Common myeloid progenitor, CD34-positive (primary cell): ENCODE results near the gene HLA-DRB1.
"Not testable (repeated sequence)": the region's sequence is repeated elsewhere in the genome, so short reads cannot be mapped to it uniquely, and the experiment has no call there.

Experiments used
- CTCF ChIA-PET: fragments of 350-600 bp; sonication (Branson Sonifier 250); formaldehyde crosslinking; loops from one replicate; lab custom pipeline; 2021; ENCODE audit warnings: antibody characterized with exemption; lab: Charles Lee
- POLR2A ChIA-PET: fragments of 350-600 bp; sonication (Branson Sonifier 250); formaldehyde crosslinking; loops from one replicate; lab custom pipeline; 2021; ENCODE audit warnings: antibody characterized with exemption; lab: Charles Lee
- DNase-seq, 3 donors: peaks; one replicate each; pipeline versions ENCODE4 v3.0.0 to v3.0.0-alpha.2; 2013
- H3K27ac ChIP-seq, 2 experiments: 1 replicate in 1 of 2; 2 replicates in 1 of 2; pipeline ENCODE4 v1.7.0; 2013; ENCODE audit warnings: inconsistent platforms in 2 of 2, low read length in 2 of 2, mild to moderate bottlenecking in 2 of 2, low read depth in 1 of 2, moderate library complexity in 1 of 2; ENCODE audit not compliant: severe bottlenecking in 2 of 2, insufficient read depth in 1 of 2, poor library complexity in 1 of 2
- H3K27me3 ChIP-seq, 5 experiments: replicated peaks in 2 of 5; 1 replicate in 3 of 5; 2 replicates in 2 of 5; pipeline versions ENCODE4 v1.6.1 to v1.7.0; 2013; ENCODE audit warnings: low read length in 4 of 5, mild to moderate bottlenecking in 2 of 5, moderate library complexity in 2 of 5, inconsistent platforms in 1 of 5; ENCODE audit not compliant: insufficient read depth in 5 of 5, control insufficient read depth in 4 of 5
- H3K36me3 ChIP-seq, 4 experiments: 1 replicate in 2 of 4; 2 replicates in 2 of 4; pipeline versions ENCODE4 v1.6.1 to v1.7.0; 2013; ENCODE audit warnings: low read length in 3 of 4, control low read depth in 1 of 4, mild to moderate bottlenecking in 1 of 4; ENCODE audit not compliant: control insufficient read depth in 4 of 4, insufficient read depth in 4 of 4
- H3K4me1 ChIP-seq, 4 experiments: 1 replicate in 3 of 4; 2 replicates in 1 of 4; pipeline versions ENCODE4 v1.6.1 to v1.7.1; 2013; ENCODE audit warnings: low read length in 3 of 4, mild to moderate bottlenecking in 3 of 4, control low read depth in 1 of 4, inconsistent platforms in 1 of 4, moderate library complexity in 1 of 4; ENCODE audit not compliant: control insufficient read depth in 4 of 4, insufficient read depth in 4 of 4; ENCODE audit errors: control extremely low read depth in 1 of 4
- H3K4me3 ChIP-seq, 7 experiments: 1 replicate in 4 of 7; 2 replicates in 3 of 7; pipeline versions ENCODE4 v1.5.1 to v1.7.0; 2013; ENCODE audit warnings: mild to moderate bottlenecking in 7 of 7, low read length in 6 of 7, moderate library complexity in 6 of 7, inconsistent platforms in 2 of 7, low read depth in 2 of 7, control low read depth in 1 of 7; ENCODE audit not compliant: insufficient read depth in 4 of 7, control insufficient read depth in 1 of 7; ENCODE audit errors: extremely low read depth in 1 of 7
- H3K9me3 ChIP-seq, 5 experiments: 1 replicate in 4 of 5; 2 replicates in 1 of 5; pipeline versions ENCODE4 v1.6.1 to v1.7.1; 2013; ENCODE audit warnings: low read length in 4 of 5, mild to moderate bottlenecking in 2 of 5, inconsistent platforms in 1 of 5, low read depth in 1 of 5, moderate library complexity in 1 of 5; ENCODE audit not compliant: control insufficient read depth in 4 of 5, insufficient read depth in 2 of 5; ENCODE audit errors: control extremely low read depth in 1 of 5
- WGBS: methylation state at CpG from one replicate; pipeline ENCODE4 v1.1.5; 2013; ENCODE audit not compliant: insufficient coverage; 5-methylcytosine and 5-hydroxymethylcytosine counted together

Gene HLA-DRB1

DNA sequence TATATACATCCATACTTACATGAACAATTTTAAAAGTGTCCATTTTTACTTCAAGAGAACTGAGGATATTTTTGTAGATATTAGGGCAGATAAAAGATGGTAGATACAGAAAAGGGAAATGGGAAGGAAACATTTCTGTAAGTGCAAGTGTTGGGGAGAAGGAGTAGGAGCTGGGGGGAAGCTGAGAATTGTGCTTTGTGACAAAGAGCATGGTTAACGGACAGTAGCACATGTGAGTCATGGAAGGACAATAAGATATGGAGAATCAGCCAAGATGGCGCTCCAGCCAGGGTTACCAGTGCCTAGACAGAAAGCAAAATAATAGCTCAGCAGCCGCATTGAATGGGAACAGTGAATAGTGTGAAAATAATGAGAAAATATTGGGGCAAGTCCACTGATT is 12.7 kb upstream of the HLA-DRB1 start:
- 50% methylated on average over 2 of the region's 3 CpGs for WGBS
- ChIA-PET CTCF (interaction anchor here (1.0 to 1.1 kb wide), 3 partner anchors 9 to 13 kb away, joined by 3 to 4 read pairs (median 3); no protein-coding TSS in a partner anchor), POLR2A (no interaction called here)
- no peaks in the 10 kb centered on the region for H3K9me3 ChIP-seq
- no peaks in the 10 kb centered on the region for H3K27me3 ChIP-seq
- H3K4me1 ChIP-seq: peaks cover 0 to 15% (median 14%) of the 10 kb centered on the region in 4 experiments
- no peak for DNase-seq
- no peak overlapping the region for H3K27ac ChIP-seq
- H3K4me3 ChIP-seq: no peak overlapping the region
- H3K36me3 ChIP-seq: no peaks in the 10 kb centered on the region

GRCh38 chr6:32597024-32597423 is 7.4 kb upstream of the HLA-DRB1 start:
- no peaks in the 10 kb centered on the region for H3K36me3 ChIP-seq
- no peak overlapping the region for H3K27ac ChIP-seq
- CTCF ChIA-PET: no interaction called here
- H3K4me3 ChIP-seq: no peak overlapping the region
- peaks cover 0 to 8% (median 3%) of the 10 kb centered on the region in 4 experiments for H3K4me1 ChIP-seq
- H3K27me3 ChIP-seq: no peaks in the 10 kb centered on the region
- no peak for DNase-seq
- no peaks in the 10 kb centered on the region for H3K9me3 ChIP-seq
- POLR2A ChIA-PET: no interaction called here

DNA sequence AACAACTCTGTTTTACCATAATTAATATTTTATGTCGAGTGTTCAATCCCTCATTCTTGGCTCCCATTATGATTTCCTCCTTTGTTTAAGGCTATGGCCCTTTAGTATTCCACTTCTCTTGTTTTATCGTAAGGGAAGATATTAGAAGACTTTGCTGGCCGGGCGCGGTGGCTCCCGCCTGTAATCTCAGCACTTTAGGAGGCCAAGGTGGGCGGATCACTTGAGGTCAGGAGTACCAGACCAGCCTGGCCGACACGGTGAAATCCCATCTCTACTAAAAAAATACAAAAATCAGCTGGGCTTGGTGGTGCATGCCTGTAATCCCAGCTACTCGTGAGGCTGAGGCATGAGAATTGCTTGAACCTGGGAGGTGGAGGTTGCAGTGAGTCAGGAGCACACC is 1.1 kb upstream of the HLA-DRB1 start:
- H3K9me3 ChIP-seq, H3K36me3 ChIP-seq, H3K27me3 ChIP-seq, DNase-seq, H3K4me3 ChIP-seq, CTCF ChIA-PET, POLR2A ChIA-PET, H3K27ac ChIP-seq: not testable (repeated sequence)
- peaks cover 0 to 26% (median 7%) of the 10 kb centered on the region in 4 experiments for H3K4me1 ChIP-seq
- no CpG with 5 or more reads among the region's 10 CpGs for WGBS

GRCh38 chr6:32588156-32588555 is 1.5 kb downstream of the HLA-DRB1 start:
- ChIA-PET CTCF (no interaction called here), POLR2A (no interaction called here)
- Histone ChIP-seq H3K27ac (no peak overlapping the region), H3K9me3 (no peaks in the 10 kb centered on the region), H3K27me3 (no peaks in the 10 kb centered on the region), H3K4me3 (peak overlapping the region in 4 of 7 experiments; percentile 36 to 69 (median 66)), H3K36me3 (no peaks in the 10 kb centered on the region), H3K4me1 (peaks cover 0 to 28% (median 7%) of the 10 kb centered on the region in 4 experiments)
- 57% methylated on average over 1 of the region's 2 CpGs for WGBS
- DNase-seq: no peak

- H3K9me3 ChIP-seq: no peaks in the 10 kb centered on the region
- H3K27me3 ChIP-seq: no peaks in the 10 kb centered on the region
- peaks cover 0 to 46% (median 9%) of the 10 kb centered on the region in 4 experiments for H3K4me1 ChIP-seq
- no peak overlapping the region for H3K27ac ChIP-seq
- DNase-seq: no peak
- WGBS: 29% methylated on average over 1 of the region's 2 CpGs
- H3K36me3 ChIP-seq: peaks cover 0 to 20% (median 3%) of the 10 kb centered on the region in 4 experiments
- POLR2A ChIA-PET: no interaction called here
- peak overlapping the region in 1 of 7 experiments; percentile 62 for H3K4me3 ChIP-seq
- CTCF ChIA-PET: no interaction called here
Observed at GRCh38 chr6:32583527-32583898, 6.1 kb downstream of the HLA-DRB1 start.

DNA sequence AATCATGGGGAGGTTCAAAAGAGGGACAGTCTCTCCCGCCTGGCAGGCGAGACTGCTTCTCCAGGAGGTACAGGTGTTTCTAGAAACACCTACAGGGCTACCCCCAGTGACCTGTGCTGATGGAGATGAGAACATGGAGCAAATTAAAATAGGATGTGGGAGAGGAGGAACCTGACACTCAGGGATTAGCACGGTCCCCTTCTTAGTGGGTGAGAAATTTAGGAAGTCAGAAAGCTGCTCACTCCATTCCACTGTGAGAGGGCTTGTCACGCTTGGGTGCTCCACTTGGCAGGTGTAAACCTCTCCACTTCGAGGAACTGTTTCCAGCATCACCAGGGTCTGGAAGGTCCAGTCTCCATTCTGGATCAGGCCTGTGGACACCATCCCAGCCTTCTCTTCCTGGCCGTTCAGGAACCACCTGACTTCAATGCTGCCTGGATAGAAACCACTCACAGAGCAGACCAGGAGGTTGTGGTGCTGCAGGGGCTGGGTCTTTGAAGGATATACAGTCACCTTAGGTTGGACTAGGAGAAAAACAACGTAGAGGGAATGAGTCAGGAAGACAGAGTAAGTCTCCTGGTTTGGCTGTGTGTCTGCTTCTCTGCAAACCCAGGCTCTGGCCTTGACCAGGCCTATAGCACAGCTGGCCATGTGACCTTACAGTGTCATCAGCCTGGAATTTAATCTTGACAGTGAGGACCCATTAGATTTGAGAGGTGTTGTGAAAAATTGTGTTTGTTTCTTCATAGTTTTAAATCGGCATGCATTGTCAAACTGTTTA is 8.1 kb downstream of the HLA-DRB1 start:
- POLR2A ChIA-PET: no interaction called here
- 44% methylated on average over 3 of the region's 8 CpGs for WGBS

GRCh38 chr6:32580593-32580992 is 9.1 kb downstream of the HLA-DRB1 start:
- ChIA-PET CTCF (no interaction called here), POLR2A (no interaction called here)
- no peak overlapping the region for H3K27ac ChIP-seq
- H3K4me1 ChIP-seq: peaks cover 0 to 24% (median 5%) of the 10 kb centered on the region in 4 experiments
- H3K36me3 ChIP-seq: peaks cover 0 to 29% (median 3%) of the 10 kb centered on the region in 4 experiments
- H3K27me3 ChIP-seq: no peaks in the 10 kb centered on the region
- DNase-seq: no peak
- H3K9me3 ChIP-seq: no peaks in the 10 kb centered on the region
- no peak overlapping the region for H3K4me3 ChIP-seq
- WGBS: 96% methylated on average over 3 of the region's 4 CpGs

More for the DNA sequence above, 8.1 kb downstream of the HLA-DRB1 start:
- Histone ChIP-seq H3K27ac (no peak overlapping the region), H3K4me1 (peaks cover 0 to 32% (median 7%) of the 10 kb centered on the region in 4 experiments), H3K4me3 (no peak overlapping the region), H3K36me3 (peaks cover 0 to 29% (median 3%) of the 10 kb centered on the region in 4 experiments), H3K9me3 (no peaks in the 10 kb centered on the region), H3K27me3 (no peaks in the 10 kb centered on the region)
- no peak for DNase-seq
- CTCF ChIA-PET: no interaction called here
